ENCODE results near the gene PDCD6IP.
A peak's percentile ranks its signal among the peaks of the same experiment; 100 is the strongest.
"Not testable (repeated sequence)": the region's sequence is repeated elsewhere in the genome, so short reads cannot be mapped to it uniquely, and the experiment has no call there.

Gene PDCD6IP

DNA sequence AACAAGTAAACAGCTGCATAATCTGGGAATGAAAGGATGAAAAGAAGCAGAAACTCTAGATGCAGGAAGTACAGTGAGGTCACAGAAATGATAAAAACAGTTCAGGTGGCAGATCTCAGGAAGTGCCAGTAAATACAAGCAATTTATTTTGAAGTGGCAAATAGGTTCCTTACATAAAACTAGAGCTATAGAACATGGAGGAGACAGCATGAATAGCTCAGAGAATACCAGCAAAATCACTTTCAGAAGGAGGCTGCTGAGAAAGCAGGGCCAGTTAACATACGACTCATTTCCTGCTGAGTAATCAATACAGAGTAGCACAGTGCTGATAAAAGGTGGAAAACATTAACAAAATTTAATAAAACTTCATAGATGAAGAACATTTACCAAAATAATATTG lies 57.0 kb downstream of the PDCD6IP start:
- not testable (repeated sequence) for DNase-seq

DNA sequence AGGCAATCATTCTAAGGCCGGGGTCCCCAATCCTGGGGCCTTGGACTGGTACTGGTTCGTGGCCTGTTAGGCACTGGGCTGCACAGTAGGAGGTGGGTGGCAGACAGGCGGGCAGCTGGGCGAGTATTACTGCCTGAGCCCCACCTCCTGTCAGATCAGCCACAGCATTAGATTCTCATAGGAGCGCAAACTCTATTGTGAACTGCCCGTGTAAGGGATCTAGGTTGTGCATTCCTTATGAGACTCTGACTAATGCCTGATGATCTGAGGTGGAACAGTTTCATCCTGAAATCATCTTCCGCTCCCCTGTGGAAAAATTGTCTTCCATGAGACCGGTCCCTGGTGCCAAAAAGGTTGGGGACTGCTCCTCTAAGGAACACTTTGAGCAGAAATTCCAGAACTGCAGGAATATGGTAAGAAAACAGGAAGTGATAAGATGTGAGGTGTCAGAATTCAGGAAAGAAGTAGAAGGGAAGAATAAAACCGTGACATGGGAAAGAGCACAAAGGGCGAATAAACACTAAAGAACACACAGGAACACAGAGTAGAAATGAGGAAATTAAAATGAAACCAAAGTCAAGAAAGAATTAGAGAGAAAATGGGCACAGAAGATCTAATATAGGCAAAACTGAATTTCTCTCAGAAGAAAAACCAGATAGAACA lies 57.6 kb downstream of the PDCD6IP start:
- no peak for DNase-seq

DNA sequence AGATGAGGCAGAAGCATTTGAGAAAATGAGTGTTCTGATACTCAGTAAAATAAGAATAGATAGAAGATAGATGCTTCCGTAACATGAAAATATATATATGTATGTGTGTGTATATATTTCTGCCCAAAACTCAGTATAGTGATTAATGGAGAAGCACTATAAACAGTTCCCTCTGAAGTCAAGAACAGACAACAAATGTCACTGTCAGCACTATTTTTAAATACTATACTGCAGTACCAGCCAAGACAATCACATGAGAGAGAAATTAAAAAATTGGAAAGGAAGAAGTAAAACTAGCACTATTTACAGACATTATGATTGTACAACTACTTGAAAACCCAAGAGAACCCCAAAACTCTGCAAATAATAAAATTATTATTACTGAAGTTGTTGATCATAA lies 59.3 kb downstream of the PDCD6IP start:
- not testable (repeated sequence) for DNase-seq

DNA sequence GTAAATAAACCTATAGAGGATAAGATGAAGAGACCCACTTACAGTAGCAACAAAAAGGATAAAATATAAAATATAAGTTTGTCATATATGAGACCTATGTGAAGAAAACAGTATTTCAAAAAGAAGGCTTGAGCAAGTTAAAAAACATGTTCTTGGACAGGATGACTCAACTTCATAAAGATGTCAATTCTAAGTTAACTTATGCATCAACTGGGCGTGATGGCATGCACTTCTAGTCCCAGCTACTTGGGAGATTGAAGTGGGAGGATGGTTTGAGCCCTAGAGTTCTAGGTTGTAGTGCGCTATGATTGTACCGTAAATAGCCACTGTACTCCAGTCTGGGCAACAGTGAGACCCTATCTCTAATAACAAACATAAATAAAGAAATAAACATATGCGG lies 59.7 kb downstream of the PDCD6IP start:
- no peak for DNase-seq

DNA sequence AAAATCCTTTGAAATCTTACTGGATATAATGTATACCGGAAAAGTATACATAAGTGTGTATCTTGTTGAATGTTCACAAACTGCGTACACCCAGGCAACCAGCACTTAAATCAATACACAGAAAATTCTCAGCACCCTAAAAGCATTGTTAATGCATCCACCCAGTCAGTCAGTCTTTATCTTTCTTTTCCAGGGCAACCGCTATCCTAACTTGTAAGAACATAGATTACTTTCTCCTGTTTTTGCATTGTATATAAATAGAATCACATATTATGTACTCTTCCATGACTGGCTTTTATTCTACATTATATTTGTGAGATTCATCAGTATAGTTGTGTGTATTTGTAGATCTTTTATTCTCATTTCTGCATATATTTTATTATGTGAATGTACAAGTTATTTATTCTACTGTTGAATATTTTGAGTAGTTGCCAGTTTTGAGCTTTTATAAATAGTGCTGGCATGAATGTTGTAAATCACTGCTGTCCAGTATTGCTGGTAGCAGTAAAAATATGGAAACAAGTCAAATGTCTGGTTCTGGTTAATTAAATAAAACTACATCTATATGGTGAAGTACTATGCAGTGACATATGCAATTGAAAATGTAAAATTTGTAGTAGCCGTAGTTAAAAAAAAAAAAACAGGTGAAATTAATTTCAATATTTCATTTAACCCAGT lies 62.1 kb downstream of the PDCD6IP start:
- DNase-seq: no peak

GRCh38 chr3:33865133-33865532 lies 66.7 kb downstream of the PDCD6IP start:
- no peak for DNase-seq

- DNase-seq: no peak
These were observed 69.9 kb downstream of the PDCD6IP start for GRCh38 chr3:33868309-33868708.

GRCh38 chr3:33869977-33870376 lies 71.5 kb downstream of the PDCD6IP start:
- no peak for DNase-seq

GRCh38 chr3:33874815-33875214 lies 76.4 kb downstream of the PDCD6IP start:
- no peak for DNase-seq

DNA sequence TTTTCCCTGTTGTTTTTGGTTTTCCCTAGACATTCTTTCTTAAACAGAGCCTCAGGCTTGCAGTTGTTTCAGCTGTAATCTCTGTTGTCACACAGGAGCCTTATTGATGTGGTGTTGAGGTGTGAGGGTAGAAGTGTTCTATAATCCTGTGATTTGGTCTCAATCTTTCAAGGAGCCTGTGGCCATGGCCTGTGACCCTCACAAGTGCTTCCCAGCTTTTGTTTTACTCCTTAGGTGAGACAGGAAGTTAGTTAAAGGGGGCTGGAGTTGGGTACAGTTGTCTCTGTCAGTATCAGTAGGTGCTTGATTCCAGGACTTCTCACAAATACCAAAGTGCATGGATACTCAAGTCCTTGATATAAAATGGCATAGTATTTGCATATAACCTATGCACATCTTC lies 77.2 kb downstream of the PDCD6IP start:
- DNase-seq: no peak

DNA sequence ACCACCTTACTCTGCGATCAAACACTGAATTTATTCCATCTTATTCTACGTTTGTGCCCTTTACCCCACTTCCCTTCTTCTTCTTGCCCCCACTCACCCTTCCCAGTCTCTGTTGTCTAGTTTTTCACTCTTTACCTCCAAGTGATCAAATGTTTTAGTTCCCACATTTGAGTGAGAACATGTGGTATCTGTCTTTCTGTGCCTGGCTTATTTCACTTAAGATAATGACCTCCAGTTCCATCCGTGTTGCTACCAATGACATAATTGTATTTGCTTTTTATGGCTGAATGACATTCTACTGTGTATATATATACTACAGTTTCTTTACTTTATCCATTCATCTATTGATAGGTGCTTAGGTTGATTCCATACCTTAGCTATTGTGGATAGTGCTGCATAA lies 78.8 kb downstream of the PDCD6IP start:
- no peak for DNase-seq

DNA sequence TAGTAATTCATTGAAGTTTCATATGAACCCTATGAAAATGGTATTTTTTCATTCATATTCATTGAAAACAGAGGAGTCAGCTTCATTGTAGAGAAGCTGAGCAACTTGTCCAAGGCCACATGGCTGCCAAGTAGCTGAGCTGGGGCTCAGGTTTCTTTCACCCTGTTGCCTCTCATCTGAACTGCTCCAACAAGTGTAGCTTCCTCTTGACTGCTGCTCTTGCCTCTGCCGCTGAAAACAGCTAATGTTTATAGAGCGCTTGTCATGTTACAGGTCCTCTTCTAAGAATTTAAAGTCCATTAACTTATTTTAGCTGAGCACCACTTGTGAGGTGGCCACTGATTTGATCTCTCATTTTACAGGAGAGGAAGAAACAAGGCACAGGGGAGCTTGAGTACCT lies 81.1 kb downstream of the PDCD6IP start:
- no peak for DNase-seq

- no peak for DNase-seq
These were observed 83.0 kb downstream of the PDCD6IP start for GRCh38 chr3:33881156-33882064.

DNA sequence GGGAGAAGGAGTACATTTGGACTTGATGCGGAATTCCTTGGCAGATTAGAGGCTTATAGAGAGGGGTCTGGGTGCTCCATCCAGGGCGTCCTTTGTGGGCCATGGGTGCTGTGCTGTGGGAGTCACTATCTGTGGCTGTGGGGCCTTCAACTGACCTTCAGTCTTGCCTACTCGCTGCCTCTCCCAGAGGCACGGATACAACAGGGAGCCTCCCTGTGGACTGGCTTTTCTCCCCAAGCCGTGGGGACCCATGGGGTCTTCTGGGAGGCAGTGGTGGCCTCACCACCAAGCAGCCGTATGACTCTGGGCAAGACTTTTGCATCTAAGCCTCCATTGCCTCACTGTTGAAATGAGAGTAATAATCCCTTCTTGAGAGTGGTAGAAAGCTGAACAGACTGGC lies 83.9 kb downstream of the PDCD6IP start:
- no peak for DNase-seq

GRCh38 chr3:33883538-33883950 lies 85.1 kb downstream of the PDCD6IP start:
- DNase-seq: peak in 1 of 2 experiments; percentile 54

DNA sequence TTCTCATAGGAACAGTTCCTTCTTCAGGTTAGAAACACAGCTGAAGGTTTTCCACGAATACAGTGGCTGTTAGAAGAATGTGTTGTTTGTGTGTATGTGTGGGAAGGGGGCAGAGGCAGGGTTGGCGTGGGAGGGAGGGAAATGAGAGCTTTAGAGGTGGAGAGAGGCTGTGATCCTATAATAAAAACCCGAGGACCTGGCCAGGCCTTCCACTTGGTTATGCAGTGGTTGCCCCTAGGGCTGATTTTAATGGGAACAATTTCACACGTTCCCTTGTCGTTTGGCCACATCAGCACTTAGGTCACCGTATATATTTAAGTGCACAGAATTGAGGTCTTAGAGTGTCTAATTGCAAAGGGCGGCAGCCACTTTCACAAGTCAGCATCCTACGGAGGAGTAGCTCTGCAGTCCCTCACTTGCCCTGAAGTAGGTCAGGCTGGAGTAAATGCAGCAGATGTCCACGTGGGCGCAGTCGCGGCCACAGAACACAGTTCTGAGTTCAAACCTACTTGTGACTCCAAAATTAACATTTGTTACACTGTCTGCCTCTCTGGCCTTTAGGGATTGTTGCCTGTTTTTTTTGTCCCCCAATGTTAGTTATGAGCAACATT lies 85.6 kb downstream of the PDCD6IP start:
- peak in 1 of 2 experiments; percentile 1 for DNase-seq

DNA sequence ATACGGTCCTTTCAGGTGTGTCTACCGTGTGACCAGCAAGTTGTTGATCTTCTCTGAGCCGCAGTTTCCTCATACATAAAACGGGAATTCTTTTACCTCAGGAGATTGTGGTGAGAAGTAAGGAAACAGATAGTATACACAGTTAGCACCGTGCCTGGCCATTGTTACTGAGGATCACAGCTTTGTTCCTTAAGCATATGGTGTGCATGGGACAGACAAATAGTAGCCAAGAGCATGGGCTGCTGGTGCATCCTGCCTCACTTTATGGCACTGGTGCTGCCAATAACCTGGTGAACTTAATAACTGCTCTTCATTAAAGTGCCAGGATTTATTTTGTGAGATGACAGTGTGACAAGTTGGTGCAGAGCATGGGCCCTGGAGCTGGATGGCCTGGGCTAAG lies 86.3 kb downstream of the PDCD6IP start:
- no peak for DNase-seq

DNA sequence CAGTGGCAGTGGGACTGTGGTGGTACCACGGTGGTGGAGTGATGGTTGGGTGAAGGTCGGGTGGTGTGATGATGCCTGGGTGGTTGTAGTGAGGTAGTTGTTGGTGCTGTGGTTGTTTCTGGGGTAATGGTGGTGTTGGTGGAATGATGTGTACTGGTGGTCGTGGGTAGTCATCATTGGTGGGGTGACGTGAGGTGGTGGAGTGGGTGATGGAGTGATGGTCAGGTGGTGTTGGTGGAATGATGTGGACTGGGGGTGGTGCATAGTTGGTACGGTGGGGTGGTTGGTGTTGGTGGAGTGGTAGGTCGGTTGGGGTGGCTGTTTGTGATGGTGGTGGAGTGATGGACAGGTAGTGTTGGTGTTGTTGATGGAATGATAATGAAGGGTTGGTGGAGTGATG lies 87.1 kb downstream of the PDCD6IP start:
- no peak for DNase-seq

GRCh38 chr3:33886015-33886414 lies 87.6 kb downstream of the PDCD6IP start:
- no peak for DNase-seq

DNA sequence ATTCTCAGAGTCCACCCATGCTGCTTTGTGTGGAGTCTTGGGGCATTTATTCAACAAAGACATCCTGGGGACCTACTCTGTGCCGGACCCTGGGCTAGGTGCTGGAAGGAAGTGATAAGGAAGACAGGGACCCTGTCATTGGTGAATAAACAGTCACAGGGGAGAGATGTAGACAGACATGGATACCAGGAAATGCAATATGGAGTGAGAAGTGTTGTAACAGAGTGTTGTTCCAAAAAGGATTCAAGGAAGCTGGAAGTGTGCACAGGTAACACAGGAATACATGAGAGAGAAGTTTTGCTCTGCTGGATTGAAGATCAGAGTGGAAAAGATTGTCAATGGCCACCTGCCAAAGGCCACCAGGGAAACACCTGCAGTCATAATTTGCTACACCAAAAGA lies 89.0 kb downstream of the PDCD6IP start:
- DNase-seq: no peak

DNA sequence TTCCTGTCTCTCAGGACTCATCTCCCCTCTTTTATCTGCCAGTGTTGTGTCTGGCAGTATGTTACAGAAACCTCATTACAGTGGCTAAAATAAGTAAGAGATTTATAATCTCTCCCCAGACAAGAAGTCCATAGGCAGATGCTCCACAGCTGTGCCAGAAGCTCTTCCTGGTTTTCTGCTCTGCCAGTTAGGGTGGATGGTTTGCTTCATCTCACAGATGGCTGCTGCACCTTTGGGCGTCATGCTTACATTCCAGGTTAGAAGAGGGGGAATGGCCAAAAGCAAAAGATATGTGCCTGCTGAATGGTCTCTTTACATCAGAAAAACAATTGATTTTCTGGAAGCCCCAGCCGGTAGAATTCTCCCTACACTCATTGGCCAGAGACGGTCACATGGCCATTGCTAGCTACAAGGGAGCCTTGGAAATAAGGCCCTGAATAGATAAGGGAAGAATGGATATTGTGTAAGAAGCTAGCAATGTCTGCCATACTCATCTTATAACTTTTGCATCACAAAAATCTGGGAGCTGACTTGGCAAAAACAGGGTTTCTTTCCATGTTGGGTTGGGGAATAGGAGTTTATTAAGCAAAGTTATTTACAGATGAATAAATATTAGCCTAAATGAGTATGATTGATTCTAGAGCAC lies 91.1 kb downstream of the PDCD6IP start:
- no peak for DNase-seq

GRCh38 chr3:33892655-33893054 lies 94.2 kb downstream of the PDCD6IP start:
- no peak for DNase-seq

DNA sequence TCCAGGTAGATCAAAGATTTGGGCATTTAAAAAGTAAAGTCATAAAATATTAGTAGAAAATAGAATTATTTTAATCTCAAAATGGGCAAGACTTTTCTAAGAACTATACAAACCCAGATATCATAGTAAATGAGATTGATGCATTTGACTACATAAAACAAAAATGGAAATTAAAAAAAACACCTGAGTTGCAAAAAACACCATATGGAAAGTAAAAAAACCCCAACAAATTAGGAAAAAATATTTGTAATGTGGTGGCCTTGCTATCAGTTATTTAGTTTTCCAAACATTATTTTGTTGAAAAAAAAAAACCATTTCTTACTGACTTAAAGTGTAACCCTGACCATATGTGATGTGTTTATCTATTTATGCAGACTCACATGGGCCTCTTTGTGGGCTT lies 97.2 kb downstream of the PDCD6IP start:
- DNase-seq: no peak

Measured in NCI-H446 (cell line).